Measurements from ENCODE around the gene STK10.

DNA sequence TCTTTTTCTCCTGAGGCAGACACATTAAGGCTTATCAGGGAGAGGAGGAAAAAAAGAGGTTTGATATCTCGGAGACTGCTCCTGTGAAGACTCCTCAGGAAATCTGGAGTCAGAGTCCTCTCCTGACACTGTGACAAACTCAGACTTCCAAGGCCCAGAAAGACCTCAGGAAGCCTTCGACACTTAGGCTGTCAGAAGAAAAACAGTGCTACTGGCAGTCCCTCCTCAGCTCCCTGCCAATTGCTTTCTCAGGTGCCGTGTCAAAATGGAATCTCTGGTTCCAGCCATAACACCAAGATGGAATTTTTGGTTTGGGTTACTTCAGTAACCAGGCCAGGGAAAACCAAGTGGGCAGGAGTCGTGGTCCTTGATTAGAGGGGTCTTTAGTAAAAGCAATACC is 4.1 kb downstream of the STK10 start:
- TF ChIP-seq, protein P1, sequence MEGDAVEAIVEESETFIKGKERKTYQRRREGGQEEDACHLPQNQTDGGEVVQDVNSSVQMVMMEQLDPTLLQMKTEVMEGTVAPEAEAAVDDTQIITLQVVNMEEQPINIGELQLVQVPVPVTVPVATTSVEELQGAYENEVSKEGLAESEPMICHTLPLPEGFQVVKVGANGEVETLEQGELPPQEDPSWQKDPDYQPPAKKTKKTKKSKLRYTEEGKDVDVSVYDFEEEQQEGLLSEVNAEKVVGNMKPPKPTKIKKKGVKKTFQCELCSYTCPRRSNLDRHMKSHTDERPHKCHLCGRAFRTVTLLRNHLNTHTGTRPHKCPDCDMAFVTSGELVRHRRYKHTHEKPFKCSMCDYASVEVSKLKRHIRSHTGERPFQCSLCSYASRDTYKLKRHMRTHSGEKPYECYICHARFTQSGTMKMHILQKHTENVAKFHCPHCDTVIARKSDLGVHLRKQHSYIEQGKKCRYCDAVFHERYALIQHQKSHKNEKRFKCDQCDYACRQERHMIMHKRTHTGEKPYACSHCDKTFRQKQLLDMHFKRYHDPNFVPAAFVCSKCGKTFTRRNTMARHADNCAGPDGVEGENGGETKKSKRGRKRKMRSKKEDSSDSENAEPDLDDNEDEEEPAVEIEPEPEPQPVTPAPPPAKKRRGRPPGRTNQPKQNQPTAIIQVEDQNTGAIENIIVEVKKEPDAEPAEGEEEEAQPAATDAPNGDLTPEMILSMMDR (IDR thresholded peaks at IDR 0.05; ENCODE audit: low read depth, low read length, poor library complexity, severe bottlenecking), result no peak
- TF ChIP-seq EZH2phosphoT487 (IDR thresholded peaks at IDR 0.05; ENCODE audit: borderline replicate concordance, low read length), result no peak

Measured in DOHH2 (cell line).